ENCODE measurements around the gene ARHGAP18.

GRCh38 chr6:129536271-129536670, 173.7 kb downstream of the ARHGAP18 start:
- TF ChIP-seq, protein P1, sequence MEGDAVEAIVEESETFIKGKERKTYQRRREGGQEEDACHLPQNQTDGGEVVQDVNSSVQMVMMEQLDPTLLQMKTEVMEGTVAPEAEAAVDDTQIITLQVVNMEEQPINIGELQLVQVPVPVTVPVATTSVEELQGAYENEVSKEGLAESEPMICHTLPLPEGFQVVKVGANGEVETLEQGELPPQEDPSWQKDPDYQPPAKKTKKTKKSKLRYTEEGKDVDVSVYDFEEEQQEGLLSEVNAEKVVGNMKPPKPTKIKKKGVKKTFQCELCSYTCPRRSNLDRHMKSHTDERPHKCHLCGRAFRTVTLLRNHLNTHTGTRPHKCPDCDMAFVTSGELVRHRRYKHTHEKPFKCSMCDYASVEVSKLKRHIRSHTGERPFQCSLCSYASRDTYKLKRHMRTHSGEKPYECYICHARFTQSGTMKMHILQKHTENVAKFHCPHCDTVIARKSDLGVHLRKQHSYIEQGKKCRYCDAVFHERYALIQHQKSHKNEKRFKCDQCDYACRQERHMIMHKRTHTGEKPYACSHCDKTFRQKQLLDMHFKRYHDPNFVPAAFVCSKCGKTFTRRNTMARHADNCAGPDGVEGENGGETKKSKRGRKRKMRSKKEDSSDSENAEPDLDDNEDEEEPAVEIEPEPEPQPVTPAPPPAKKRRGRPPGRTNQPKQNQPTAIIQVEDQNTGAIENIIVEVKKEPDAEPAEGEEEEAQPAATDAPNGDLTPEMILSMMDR (IDR thresholded peaks at IDR 0.05; ENCODE audit: insufficient read depth, low read depth, low read length), result no peak
- no peak for TF ChIP-seq EZH2 (IDR thresholded peaks at IDR 0.05; ENCODE audit: insufficient read depth, low read length)
